Mesothelial cell of epicardium (in vitro differentiated cells): ENCODE data around the gene CPVL. TPM values are rescaled to one million over a fixed set of nuclear protein-coding genes. Genes with fewer than 3 reads are reported as not detected.

Experiments
- DNase-seq, 2 experiments: peaks; one replicate each; pipeline ENCODE4 v3.0.0; 2021; ENCODE audit warnings: low spot score in 2 of 2; ENCODE audit not compliant: unreplicated experiment in 2 of 2
- H3K27ac Mint-ChIP-seq: 2 replicates; pipeline ENCODE4 v1.8.0; 2021; ENCODE audit warnings: mixed read lengths
- H3K27me3 Mint-ChIP-seq: 2 replicates; pipeline ENCODE4 v1.8.0; 2021; ENCODE audit warnings: low read depth, mixed read lengths
- H3K36me3 Mint-ChIP-seq: 2 replicates; pipeline ENCODE4 v1.8.0; 2021; ENCODE audit warnings: mixed read lengths
- H3K4me1 Mint-ChIP-seq: 2 replicates; pipeline ENCODE4 v1.8.0; 2021; ENCODE audit warnings: mixed read lengths
- H3K4me3 Mint-ChIP-seq: 2 replicates; pipeline ENCODE4 v1.8.0; 2021; ENCODE audit warnings: mild to moderate bottlenecking, moderate library complexity, mixed read lengths
- H3K9me3 Mint-ChIP-seq: 2 replicates; pipeline ENCODE4 v1.8.0; 2021; ENCODE audit warnings: mixed read lengths
- CTCF ChIP-seq: fragments of 200-600 bp; sonication (generic); IDR thresholded peaks from one replicate; pipeline ENCODE4 v1.5.0; 2021; ENCODE audit warnings: antibody characterized with exemption; ENCODE audit not compliant: unreplicated experiment
- total RNA-seq: library from RNA; stranded (reverse); gene quantifications from 3 replicates; pipeline ENCODE4 v1.2.1, GENCODE V29; 2021

Gene CPVL
- total RNA-seq, 1 donor from 2014 or later: 11.4 TPM

- DNase-seq: no peak
- H3K4me3 Mint-ChIP-seq: no peak overlapping the region
- peaks cover 18% of the 10 kb centered on the region for H3K4me1 Mint-ChIP-seq
- no peak for TF ChIP-seq CTCF
- H3K27ac Mint-ChIP-seq: no peak overlapping the region
- H3K27me3 Mint-ChIP-seq: peaks cover 38% of the 10 kb centered on the region
- H3K36me3 Mint-ChIP-seq: no peaks in the 10 kb centered on the region
- no peaks in the 10 kb centered on the region for H3K9me3 Mint-ChIP-seq
Measured at GRCh38 chr7:29142021-29142727, 4.2 kb downstream of the CPVL start.

- Mint-ChIP-seq H3K9me3 (peaks cover 10% of the 10 kb centered on the region), H3K4me1 (peaks cover 5% of the 10 kb centered on the region), H3K4me3 (no peak overlapping the region), H3K27ac (no peak overlapping the region), H3K36me3 (no peaks in the 10 kb centered on the region), H3K27me3 (peaks cover 30% of the 10 kb centered on the region)
- DNase-seq: no peak
- TF ChIP-seq CTCF: no peak
Measured at GRCh38 chr7:29140873-29141468, 5.4 kb downstream of the CPVL start.

- Mint-ChIP-seq H3K9me3 (peaks cover 12% of the 10 kb centered on the region), H3K4me3 (no peak overlapping the region), H3K27me3 (peaks cover 19% of the 10 kb centered on the region), H3K4me1 (no peaks in the 10 kb centered on the region), H3K27ac (no peak overlapping the region), H3K36me3 (no peaks in the 10 kb centered on the region)
- no peak for DNase-seq
- TF ChIP-seq CTCF: no peak
Measured at GRCh38 chr7:29139796-29140195, 6.5 kb downstream of the CPVL start.

GRCh38 chr7:29139191-29139590, 7.1 kb downstream of the CPVL start:
- DNase-seq: no peak
- H3K27ac Mint-ChIP-seq: no peak overlapping the region
- H3K4me3 Mint-ChIP-seq: no peak overlapping the region
- H3K9me3 Mint-ChIP-seq: peaks cover 12% of the 10 kb centered on the region
- TF ChIP-seq CTCF: no peak
- H3K27me3 Mint-ChIP-seq: peaks cover 15% of the 10 kb centered on the region
- no peaks in the 10 kb centered on the region for H3K36me3 Mint-ChIP-seq
- no peaks in the 10 kb centered on the region for H3K4me1 Mint-ChIP-seq

GRCh38 chr7:29138588-29138987, 7.7 kb downstream of the CPVL start:
- no peak for DNase-seq
- no peak for TF ChIP-seq CTCF
- H3K9me3 Mint-ChIP-seq: peaks cover 12% of the 10 kb centered on the region
- no peaks in the 10 kb centered on the region for H3K4me1 Mint-ChIP-seq
- H3K27ac Mint-ChIP-seq: no peak overlapping the region
- H3K4me3 Mint-ChIP-seq: no peak overlapping the region
- H3K27me3 Mint-ChIP-seq: peaks cover 9% of the 10 kb centered on the region
- no peaks in the 10 kb centered on the region for H3K36me3 Mint-ChIP-seq
